Measurements from ENCODE around the gene NLGN1. TPM values are rescaled to one million over a fixed set of nuclear protein-coding genes. Genes with fewer than 3 reads are reported as not detected.

The NLGN1 gene
- total RNA-seq, 1 donor: 6.1 TPM

DNA sequence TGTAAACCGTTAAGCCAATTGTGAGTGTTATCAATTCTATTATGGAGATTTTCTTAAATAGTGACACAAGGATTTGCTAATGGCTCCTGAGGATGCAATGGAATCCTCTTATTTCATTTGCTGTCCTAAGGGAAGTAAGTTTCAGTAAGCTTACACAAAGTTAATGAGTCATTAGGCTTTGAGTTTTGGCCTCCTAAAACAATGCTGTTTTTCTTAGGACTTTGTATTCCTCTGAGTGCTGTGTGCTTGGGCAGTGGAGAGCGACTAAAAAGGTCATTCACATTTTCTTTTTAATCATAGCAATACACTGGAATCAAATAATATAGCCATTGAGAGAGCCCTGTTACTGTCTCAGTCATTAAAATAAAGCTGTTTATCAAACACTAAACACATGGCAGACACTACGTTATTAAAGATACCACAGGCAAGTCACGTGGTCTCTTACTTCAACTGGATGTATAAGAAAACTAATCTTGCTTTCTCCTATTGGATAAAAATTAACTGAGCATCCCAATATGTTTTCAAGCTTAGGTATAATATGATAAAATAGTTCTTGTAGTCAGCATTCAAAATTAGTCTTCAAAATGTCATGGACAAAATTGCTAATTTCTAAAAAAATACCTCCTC, 290.8 kb downstream of the NLGN1 start:
- TF ChIP-seq, protein P1, sequence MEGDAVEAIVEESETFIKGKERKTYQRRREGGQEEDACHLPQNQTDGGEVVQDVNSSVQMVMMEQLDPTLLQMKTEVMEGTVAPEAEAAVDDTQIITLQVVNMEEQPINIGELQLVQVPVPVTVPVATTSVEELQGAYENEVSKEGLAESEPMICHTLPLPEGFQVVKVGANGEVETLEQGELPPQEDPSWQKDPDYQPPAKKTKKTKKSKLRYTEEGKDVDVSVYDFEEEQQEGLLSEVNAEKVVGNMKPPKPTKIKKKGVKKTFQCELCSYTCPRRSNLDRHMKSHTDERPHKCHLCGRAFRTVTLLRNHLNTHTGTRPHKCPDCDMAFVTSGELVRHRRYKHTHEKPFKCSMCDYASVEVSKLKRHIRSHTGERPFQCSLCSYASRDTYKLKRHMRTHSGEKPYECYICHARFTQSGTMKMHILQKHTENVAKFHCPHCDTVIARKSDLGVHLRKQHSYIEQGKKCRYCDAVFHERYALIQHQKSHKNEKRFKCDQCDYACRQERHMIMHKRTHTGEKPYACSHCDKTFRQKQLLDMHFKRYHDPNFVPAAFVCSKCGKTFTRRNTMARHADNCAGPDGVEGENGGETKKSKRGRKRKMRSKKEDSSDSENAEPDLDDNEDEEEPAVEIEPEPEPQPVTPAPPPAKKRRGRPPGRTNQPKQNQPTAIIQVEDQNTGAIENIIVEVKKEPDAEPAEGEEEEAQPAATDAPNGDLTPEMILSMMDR (IDR thresholded peaks at IDR 0.05; ENCODE audit: insufficient read depth, low read length): no peak
- H3K4me3 ChIP-seq (ENCODE audit: low read depth, low read length): no peak overlapping the region
- no peak for DNase-seq (ENCODE audit: low read depth)

DNA sequence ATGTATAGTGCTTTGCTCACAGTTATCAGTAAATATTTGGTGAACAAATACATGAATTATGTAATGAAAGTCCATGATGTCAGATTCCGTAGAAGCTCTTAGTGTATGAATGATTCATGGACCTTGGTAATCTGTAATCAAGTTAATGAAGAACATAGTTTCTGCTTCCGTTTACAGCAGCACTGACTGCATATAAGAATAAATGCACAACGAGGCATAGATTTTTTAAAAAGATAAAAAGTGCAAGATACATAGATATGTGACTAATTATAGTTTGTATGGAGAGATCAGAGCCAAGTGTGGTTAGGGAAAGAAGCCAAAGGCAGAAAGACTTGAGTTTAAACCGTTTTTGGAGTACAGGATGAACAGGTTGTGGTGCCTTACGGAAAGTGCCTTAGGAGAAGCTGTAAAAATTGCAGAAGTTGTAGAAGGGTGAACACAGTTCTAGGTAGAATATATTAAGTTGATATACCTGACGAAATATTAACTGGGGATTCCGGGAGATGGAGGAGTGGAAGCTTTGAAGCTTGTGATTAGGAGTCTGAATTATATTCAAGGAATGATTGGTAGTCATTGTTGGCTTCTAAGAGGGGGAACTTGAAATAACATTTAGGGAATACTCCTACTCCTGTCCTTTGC, 293.1 kb downstream of the NLGN1 start:
- peak; percentile 13 for DNase-seq (ENCODE audit: low read depth)
- TF ChIP-seq, protein P1 (IDR thresholded peaks at IDR 0.05; ENCODE audit: insufficient read depth, low read length): no peak
- no peak overlapping the region for H3K4me3 ChIP-seq (ENCODE audit: low read depth, low read length)

DNA sequence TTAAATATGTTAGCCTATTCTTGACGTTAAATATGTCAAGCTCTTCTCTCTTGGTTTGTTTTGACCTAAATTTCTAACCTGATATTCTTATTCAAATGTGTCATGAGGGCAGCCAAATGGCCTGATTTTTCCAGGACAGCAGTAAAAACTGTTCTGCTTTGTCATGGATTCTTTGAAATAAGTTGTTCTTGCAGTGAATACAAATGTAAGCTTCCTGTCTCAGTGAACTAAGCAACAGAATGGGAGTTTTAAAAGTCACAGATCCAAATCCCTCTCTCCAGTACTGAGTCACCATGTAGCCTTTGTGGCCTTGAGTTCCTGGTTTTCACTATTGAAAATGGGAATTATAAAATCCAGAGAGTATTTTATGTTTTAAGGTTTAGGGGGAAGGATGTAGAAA, 301.8 kb downstream of the NLGN1 start:
- no peak overlapping the region for H3K4me3 ChIP-seq (ENCODE audit: low read depth, low read length)
- no peak for DNase-seq (ENCODE audit: low read depth)
- TF ChIP-seq, protein P1 (IDR thresholded peaks at IDR 0.05; ENCODE audit: insufficient read depth, low read length): no peak

DNA sequence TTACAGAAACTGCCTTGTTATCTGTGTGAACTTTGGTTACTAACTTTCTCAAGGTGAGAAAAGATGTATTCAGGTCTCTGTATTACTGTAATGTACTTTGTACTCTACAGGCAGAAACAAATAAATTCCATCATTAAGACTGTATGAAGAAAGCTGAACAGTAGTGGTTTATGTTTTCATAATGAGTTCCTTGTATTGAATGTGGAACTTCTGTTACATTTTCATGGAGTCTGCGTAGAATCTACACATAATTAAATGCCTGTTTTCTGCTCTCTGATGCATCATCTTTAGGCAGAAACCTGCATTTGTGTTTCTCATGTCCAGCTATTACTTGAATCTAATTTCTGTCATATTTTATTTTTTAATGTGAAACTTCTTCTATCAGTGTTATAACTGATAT, 302.8 kb downstream of the NLGN1 start:
- DNase-seq (ENCODE audit: low read depth): no peak
- H3K4me3 ChIP-seq (ENCODE audit: low read depth, low read length): no peak overlapping the region
- TF ChIP-seq, protein P1 (IDR thresholded peaks at IDR 0.05; ENCODE audit: insufficient read depth, low read length): no peak

DNA sequence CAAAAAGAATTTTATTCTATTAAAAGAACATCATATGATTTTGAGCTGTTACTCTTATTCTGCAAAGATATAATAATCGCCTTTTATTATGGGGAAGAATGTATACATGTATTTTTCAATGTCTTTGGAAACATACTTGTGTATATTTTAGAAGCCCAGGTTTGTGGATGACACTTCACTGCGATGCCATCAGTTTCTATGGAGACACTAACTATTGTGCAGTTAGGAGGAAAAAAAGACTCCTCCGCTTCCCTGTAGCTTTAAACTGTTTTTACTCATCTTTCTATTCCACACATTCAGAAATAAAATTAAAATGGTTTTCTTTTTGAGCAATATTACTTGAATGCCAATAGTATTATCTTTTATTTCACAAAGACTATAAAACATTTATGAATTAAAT, 305.0 kb downstream of the NLGN1 start:
- TF ChIP-seq, protein P1 (IDR thresholded peaks at IDR 0.05; ENCODE audit: insufficient read depth, low read length): no peak
- no peak for DNase-seq (ENCODE audit: low read depth)
- no peak overlapping the region for H3K4me3 ChIP-seq (ENCODE audit: low read depth, low read length)

DNA sequence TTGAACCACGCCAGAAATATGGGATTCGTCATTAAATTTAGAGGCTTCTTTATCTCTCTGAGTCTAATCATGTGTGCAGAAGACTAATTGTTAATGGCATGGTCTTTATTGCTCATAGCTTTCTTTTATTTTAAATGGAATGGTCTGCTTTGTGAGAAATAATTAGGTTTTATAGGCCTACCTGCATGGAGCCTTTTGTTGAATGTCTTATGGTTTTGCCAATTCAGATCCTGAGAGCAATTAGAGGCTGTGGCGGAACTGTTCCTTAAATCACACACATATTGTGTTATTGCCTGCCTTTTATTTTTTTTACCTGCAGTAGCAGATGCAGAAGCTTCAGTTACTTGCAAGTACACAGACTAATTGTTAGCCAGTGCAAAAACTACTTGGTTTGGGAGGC, 306.2 kb downstream of the NLGN1 start:
- TF ChIP-seq, protein P1 (IDR thresholded peaks at IDR 0.05; ENCODE audit: insufficient read depth, low read length): no peak

More for the DNA sequence above, 306.2 kb downstream of the NLGN1 start:
- H3K4me3 ChIP-seq (ENCODE audit: low read depth, low read length): no peak overlapping the region
- DNase-seq (ENCODE audit: low read depth): no peak
